ENCODE results near the gene PSORS1C1. TPM values are rescaled to one million over a fixed set of nuclear protein-coding genes. Genes with fewer than 3 reads are reported as not detected.

The PSORS1C1 gene
- total RNA-seq, 1 donor from 2014 or later = 10.5 TPM

GRCh38 chr6:31096656-31097055 lies 17.9 kb upstream of the PSORS1C1 start:
- DNase-seq (no peak), ATAC-seq (no peak)
- H3K36me3 ChIP-seq = no peaks in the 10 kb centered on the region
- intact Hi-C loops (cut with DNase I) = no loop called here
- no peak overlapping the region for H3K4me3 ChIP-seq
- no peak for TF ChIP-seq CTCF (IDR thresholded peaks at IDR 0.05)
- peaks cover 24% of the 10 kb centered on the region for H3K4me1 ChIP-seq
- H3K9me3 ChIP-seq = no peaks in the 10 kb centered on the region
- H3K27ac ChIP-seq = no peak overlapping the region
- H3K27me3 ChIP-seq (ENCODE audit: low read depth) = no peaks in the 10 kb centered on the region

GRCh38 chr6:31098449-31098938 lies 16.1 kb upstream of the PSORS1C1 start:
- Histone ChIP-seq H3K9me3 (no peaks in the 10 kb centered on the region), H3K4me1 (peaks cover 24% of the 10 kb centered on the region), H3K27ac (no peak overlapping the region), H3K27me3 (ENCODE audit: low read depth) (no peaks in the 10 kb centered on the region), H3K36me3 (no peaks in the 10 kb centered on the region), H3K4me3 (no peak overlapping the region)
- ATAC-seq (no peak), DNase-seq (no peak)
- intact Hi-C loops (cut with DNase I) = no loop called here
- no peak for TF ChIP-seq CTCF (IDR thresholded peaks at IDR 0.05)

- H3K4me1 ChIP-seq = no peaks in the 10 kb centered on the region
- DNase-seq = no peak
These were observed 11.5 kb upstream of the PSORS1C1 start for GRCh38 chr6:31103136-31103535.

GRCh38 chr6:31107052-31107451 lies 7.5 kb upstream of the PSORS1C1 start:
- Histone ChIP-seq H3K27me3 (ENCODE audit: low read depth) (no peaks in the 10 kb centered on the region), H3K36me3 (no peaks in the 10 kb centered on the region), H3K4me3 (no peak overlapping the region), H3K27ac (no peak overlapping the region), H3K4me1 (no peaks in the 10 kb centered on the region), H3K9me3 (no peaks in the 10 kb centered on the region)
- intact Hi-C loops (cut with DNase I) = no loop called here
- no peak for TF ChIP-seq CTCF (IDR thresholded peaks at IDR 0.05)
- ATAC-seq (no peak), DNase-seq (no peak)

More at GRCh38 chr6:31103136-31103535, 11.5 kb upstream of the PSORS1C1 start:
- intact Hi-C loops (cut with DNase I) = no loop called here
- no peak for TF ChIP-seq CTCF (IDR thresholded peaks at IDR 0.05)
- H3K27me3 ChIP-seq (ENCODE audit: low read depth) = no peaks in the 10 kb centered on the region
- H3K27ac ChIP-seq = no peak overlapping the region
- no peak for ATAC-seq
- H3K4me3 ChIP-seq = no peak overlapping the region
- H3K36me3 ChIP-seq = no peaks in the 10 kb centered on the region
- no peaks in the 10 kb centered on the region for H3K9me3 ChIP-seq

GRCh38 chr6:31110825-31111582 lies 3.6 kb upstream of the PSORS1C1 start:
- Histone ChIP-seq H3K4me3 (no peak overlapping the region), H3K27ac (no peak overlapping the region), H3K27me3 (ENCODE audit: low read depth) (no peaks in the 10 kb centered on the region), H3K4me1 (peaks cover 20% of the 10 kb centered on the region), H3K9me3 (no peaks in the 10 kb centered on the region), H3K36me3 (no peaks in the 10 kb centered on the region)
- intact Hi-C loops (cut with DNase I) = no loop called here
- no peak for TF ChIP-seq CTCF (IDR thresholded peaks at IDR 0.05)
- DNase-seq = no peak
- no peak for ATAC-seq
